ENCODE measurements around the gene LRRC51. TPM values are rescaled to one million over a fixed set of nuclear protein-coding genes. Genes with fewer than 3 reads are reported as not detected.

The LRRC51 gene
- total and polyA plus RNA-seq, 2 of the 8 experiments (the other 6 are each of a cell fraction or from before 2014, with no cell fraction given) = 7.7 to 7.9 TPM

DNA sequence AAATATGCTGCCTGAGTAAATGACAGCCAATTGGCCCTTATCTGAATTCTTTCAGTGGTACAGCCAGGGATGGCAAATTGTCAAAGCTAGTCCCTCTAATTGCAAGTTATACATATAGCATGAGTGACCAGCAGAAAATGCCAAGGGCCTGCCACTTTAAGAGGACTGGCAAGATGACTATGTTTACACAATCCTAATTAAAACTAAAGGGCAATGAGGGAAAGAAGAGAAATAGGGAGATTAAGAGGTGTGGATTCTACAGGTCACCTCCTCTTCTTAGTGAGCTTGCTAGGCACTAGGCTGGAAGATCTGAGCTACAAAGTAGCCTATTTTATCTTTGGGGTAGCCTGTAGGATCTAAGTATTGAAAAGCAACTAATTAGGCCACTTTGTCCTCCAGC is 13.8 kb upstream of the LRRC51 start:
- Histone ChIP-seq H4K5ac (ENCODE audit: insufficient read length, low read depth, low read length) (no peak overlapping the region), H3K4me3 (ENCODE audit: extremely low read depth in 1 of 4, insufficient read depth in 2 of 4, low read depth in 3 of 4, low read length in 4 of 4) (no peak overlapping the region), H3K79me1 (ENCODE audit: low read depth, low read length) (peaks cover 3% of the 10 kb centered on the region; the same call in 1 of the 2 replicates), H2AFZ (ENCODE audit: low read length) (no peak overlapping the region), H3K27me3 (replicated peaks in 1 of 4; ENCODE audit: control insufficient read depth in 3 of 4, extremely low read depth in 1 of 4, insufficient read depth in 3 of 4, low read length in 3 of 4) (no peaks in the 10 kb centered on the region), H3K4ac (replicated peaks; ENCODE audit: insufficient read length, low read depth, low read length) (no peak overlapping the region), H2BK12ac (ENCODE audit: low read depth, low read length) (no peak overlapping the region), H3K4me2 (ENCODE audit: insufficient read depth in 1 of 2, low read depth in 2 of 2, low read length in 2 of 2) (no peak overlapping the region), H4K20me1 (replicated peaks in 1 of 2; ENCODE audit: control insufficient read depth in 1 of 2, insufficient read depth in 2 of 2, low read length in 2 of 2) (peaks cover 3 to 4% of the 10 kb centered on the region in 2 experiments), H3K36me3 (ENCODE audit: control insufficient read depth in 2 of 4, insufficient read depth in 4 of 4, low read length in 3 of 4) (peaks cover 0 to 22% (median 6%) of the 10 kb centered on the region in 4 experiments; a peak in 4 of 8 replicates), H2BK20ac (ENCODE audit: low read length) (no peak overlapping the region), H3K18ac (ENCODE audit: extremely low read depth, low read length) (no peak overlapping the region), H4K91ac (replicated peaks; ENCODE audit: insufficient read length, low read length) (no peak overlapping the region), H3K27ac (ENCODE audit: low read depth, low read length) (no peak overlapping the region), H3K9ac (replicated peaks in 1 of 4; ENCODE audit: extremely low read depth in 1 of 4, low read depth in 3 of 4, low read length in 3 of 4) (no peak overlapping the region), H2BK15ac (ENCODE audit: low read length) (no peak overlapping the region), H2BK120ac (replicated peaks; ENCODE audit: low read depth, low read length) (no peak overlapping the region), H3K14ac (ENCODE audit: insufficient read length) (no peak overlapping the region), H3K23ac (ENCODE audit: insufficient read length) (no peak overlapping the region), H3K23me2 (ENCODE audit: low read depth, low read length) (no peaks in the 10 kb centered on the region), H3K79me2 (ENCODE audit: control insufficient read depth in 1 of 2, insufficient read depth in 2 of 2, low read length in 2 of 2) (peaks cover under 1 to 61% of the 10 kb centered on the region in 2 experiments), H3K56ac (replicated peaks; ENCODE audit: insufficient read length, low read depth, low read length) (no peak overlapping the region), H3K9me3 (ENCODE audit: insufficient read depth in 2 of 2, low read depth in 1 of 2, low read length in 1 of 2) (no peaks in the 10 kb centered on the region), H2BK5ac (ENCODE audit: low read depth, low read length) (no peak overlapping the region), H2AK5ac (ENCODE audit: low read depth, low read length) (no peak overlapping the region), H3K4me1 (replicated peaks in 1 of 4; ENCODE audit: control insufficient read depth in 3 of 4, insufficient read depth in 4 of 4, low read length in 3 of 4) (peaks cover 0 to 3% (median under 1%) of the 10 kb centered on the region in 4 experiments; a peak in 2 of 7 replicates), H4K8ac (ENCODE audit: extremely low read depth, insufficient read depth, low read length) (no peak overlapping the region)
- ChIA-PET CTCF (ENCODE audit: partially characterized antibody) (interaction anchor here (0.6 to 2.7 kb wide), 8 partner anchors 8 to 201 kb away, joined by 3 to 18 read pairs (median 6); no protein-coding TSS in a partner anchor), POLR2A (ENCODE audit: partially characterized antibody) (interaction anchor here (0.7 to 1.3 kb wide), 5 partner anchors 9 to 36 kb away, joined by 3 to 4 read pairs (median 3); no protein-coding TSS in a partner anchor)
- FAIRE-seq (no peak), DNase-seq (ENCODE audit: low read depth in 1 of 2, low spot score in 2 of 2) (no peak)
- TF ChIP-seq POLR2AphosphoS5 (IDR thresholded peaks at IDR 0.05; ENCODE audit: low read depth, low read length) (no peak), CTBP2 (IDR thresholded peaks at IDR 0.05; ENCODE audit: borderline replicate concordance, insufficient read depth, insufficient read length, low read length) (no peak), NRF1 (IDR thresholded peaks at IDR 0.05; ENCODE audit: low read depth, low read length) (no peak), BCL11A (IDR thresholded peaks at IDR 0.05; ENCODE audit: low read depth in 2 of 2, low read length in 2 of 2) (no peak), RBBP5 (IDR thresholded peaks at IDR 0.05; ENCODE audit: borderline replicate concordance, low read depth, low read length) (no peak), RXRA (IDR thresholded peaks at IDR 0.05; ENCODE audit: insufficient read depth, low read depth, low read length) (no peak), HDAC2 (IDR thresholded peaks at IDR 0.05; ENCODE audit: borderline replicate concordance in 1 of 2, low read depth in 2 of 2, low read length in 2 of 2) (no peak), SP4 (IDR thresholded peaks at IDR 0.05; ENCODE audit: low read length) (no peak), TEAD4 (IDR thresholded peaks at IDR 0.05; ENCODE audit: low read depth, low read length) (no peak), PHF8 (conservative IDR thresholded peaks at IDR 0.05; ENCODE audit: low read depth, low read length) (no peak), KDM5A (IDR thresholded peaks at IDR 0.05; ENCODE audit: low read length) (no peak), CBX5 (IDR thresholded peaks at IDR 0.05; ENCODE audit: low read depth, low read length) (no peak)
- TF ChIP-seq, protein P1, sequence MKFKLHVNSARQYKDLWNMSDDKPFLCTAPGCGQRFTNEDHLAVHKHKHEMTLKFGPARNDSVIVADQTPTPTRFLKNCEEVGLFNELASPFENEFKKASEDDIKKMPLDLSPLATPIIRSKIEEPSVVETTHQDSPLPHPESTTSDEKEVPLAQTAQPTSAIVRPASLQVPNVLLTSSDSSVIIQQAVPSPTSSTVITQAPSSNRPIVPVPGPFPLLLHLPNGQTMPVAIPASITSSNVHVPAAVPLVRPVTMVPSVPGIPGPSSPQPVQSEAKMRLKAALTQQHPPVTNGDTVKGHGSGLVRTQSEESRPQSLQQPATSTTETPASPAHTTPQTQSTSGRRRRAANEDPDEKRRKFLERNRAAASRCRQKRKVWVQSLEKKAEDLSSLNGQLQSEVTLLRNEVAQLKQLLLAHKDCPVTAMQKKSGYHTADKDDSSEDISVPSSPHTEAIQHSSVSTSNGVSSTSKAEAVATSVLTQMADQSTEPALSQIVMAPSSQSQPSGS (IDR thresholded peaks at IDR 0.05; ENCODE audit: low read length) = no peak
